HG03378 (cell line): ENCODE data around the gene CLEC4E.
"Not testable (repeated sequence)": the region's sequence is repeated elsewhere in the genome, so short reads cannot be mapped to it uniquely, and the experiment has no call there.

Experiments used
- ATAC-seq: cut with Tn5 transposase; IDR thresholded peaks from one replicate; pipeline ENCODE4 v1.9.1; 2021; ENCODE audit warnings: mild to moderate bottlenecking, moderate library complexity; ENCODE audit not compliant: unreplicated experiment

The CLEC4E gene

GRCh38 chr12:8541562-8541961, 857 bp upstream of the CLEC4E start:
- ATAC-seq = no peak

- ATAC-seq = not testable (repeated sequence)
Observed at GRCh38 chr12:8537820-8538219, 2.9 kb downstream of the CLEC4E start.

GRCh38 chr12:8532045-8532444, 8.7 kb downstream of the CLEC4E start:
- no peak for ATAC-seq

GRCh38 chr12:8527250-8528130, 13.2 kb downstream of the CLEC4E start:
- ATAC-seq = no peak

DNA sequence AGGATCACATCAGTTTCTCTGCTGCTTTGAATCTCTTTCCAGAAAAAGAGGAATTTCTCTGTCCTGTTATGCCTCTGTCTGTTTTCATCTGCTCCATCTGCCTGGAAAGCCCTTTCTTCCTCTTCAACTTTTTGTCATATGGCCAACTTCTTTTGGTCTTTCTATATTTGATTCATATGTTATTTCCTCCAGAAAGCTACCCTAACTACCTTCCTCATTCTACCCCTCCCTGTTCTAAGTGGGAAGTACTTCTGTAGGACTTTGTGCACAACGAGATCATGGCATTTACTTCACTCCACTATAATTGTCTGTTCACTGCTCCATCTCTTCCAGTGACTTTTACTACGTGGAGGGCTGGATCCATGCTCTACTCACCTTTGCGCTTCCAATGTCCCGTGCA, 21.5 kb downstream of the CLEC4E start:
- ATAC-seq = no peak

GRCh38 chr12:8517971-8518370, 22.7 kb downstream of the CLEC4E start:
- ATAC-seq = no peak

GRCh38 chr12:8513256-8513655, 27.4 kb downstream of the CLEC4E start, which contains the start of gene CLEC4D:
Gene CLEC4D (plus strand): TSS chr12:8513503. CDS start chr12:8513733, 230 bp downstream.
- ATAC-seq = no peak

- no peak for ATAC-seq
Observed at GRCh38 chr12:8508910-8509841, 31.5 kb downstream of the CLEC4E start.

DNA sequence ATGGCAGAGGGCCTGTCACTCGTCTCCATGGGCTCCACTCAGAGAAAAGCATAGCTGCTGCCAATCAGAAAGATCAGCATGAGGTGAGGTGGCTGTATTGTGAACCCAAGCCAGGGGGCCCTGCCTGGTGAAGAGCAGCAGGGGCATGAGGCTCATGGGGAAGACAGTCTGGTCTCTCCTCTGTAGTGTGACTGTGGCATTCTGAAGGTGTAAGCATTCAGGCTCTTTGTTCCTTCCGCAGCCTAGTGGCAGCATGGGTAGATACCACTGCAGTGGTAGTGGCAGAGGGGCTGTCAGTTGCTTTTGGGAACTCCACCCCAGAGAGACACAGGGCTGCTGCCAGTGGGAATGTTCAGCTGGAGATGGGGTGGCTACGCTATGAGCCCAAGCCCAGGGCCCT, 32.5 kb downstream of the CLEC4E start:
- no peak for ATAC-seq

DNA sequence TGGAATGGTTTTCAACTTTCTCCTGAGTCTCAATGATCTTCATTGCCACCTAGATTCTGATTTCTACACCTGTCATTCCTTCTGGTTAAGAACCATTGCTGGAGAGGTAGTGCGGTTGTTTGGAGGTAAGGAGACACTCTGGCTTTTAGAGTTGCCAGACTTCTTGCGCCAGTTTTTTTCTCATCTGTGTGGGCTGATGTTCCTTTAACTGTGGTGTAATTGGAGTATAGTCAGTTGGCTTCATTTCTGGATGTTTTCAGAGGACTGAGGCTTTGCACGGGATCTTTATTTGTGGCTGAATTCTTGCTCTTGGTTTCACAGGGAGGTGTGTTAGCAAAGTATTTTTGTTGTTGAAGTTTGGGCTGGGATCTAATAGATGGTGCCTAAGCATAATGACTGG, 33.1 kb downstream of the CLEC4E start:
- no peak for ATAC-seq

GRCh38 chr12:8504351-8504750, 36.4 kb downstream of the CLEC4E start:
- ATAC-seq = no peak

GRCh38 chr12:8501720-8502119, 39.0 kb downstream of the CLEC4E start:
- no peak for ATAC-seq

- ATAC-seq = no peak
Observed at GRCh38 chr12:8499616-8500015, 41.1 kb downstream of the CLEC4E start.

- not testable (repeated sequence) for ATAC-seq
Observed at GRCh38 chr12:8496074-8496473, 44.6 kb downstream of the CLEC4E start.

- ATAC-seq = not testable (repeated sequence)
Observed at GRCh38 chr12:8495671-8496070, 45.0 kb downstream of the CLEC4E start.

DNA sequence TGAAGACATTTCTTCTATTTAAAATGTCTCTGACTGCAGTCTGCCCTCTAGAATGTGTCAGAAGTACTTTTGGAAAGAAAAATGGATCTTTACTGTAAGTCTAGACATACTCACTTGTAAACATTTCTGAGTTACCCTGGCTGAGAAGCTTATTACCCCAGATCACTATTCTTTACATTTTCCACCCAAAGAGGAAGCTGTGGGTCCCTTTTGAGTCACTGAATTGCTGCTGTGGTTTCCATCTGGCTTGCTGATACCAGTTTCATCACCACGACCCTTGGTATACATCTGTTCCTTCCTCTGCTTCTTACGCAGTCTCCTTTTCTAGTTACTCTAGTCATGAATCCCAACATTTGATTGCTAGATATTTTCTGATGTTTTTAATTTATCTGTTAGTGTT, 47.6 kb downstream of the CLEC4E start:
- peak; percentile 89 for ATAC-seq

- ATAC-seq = no peak
Observed at GRCh38 chr12:8491646-8492530, 48.8 kb downstream of the CLEC4E start.
